Measurements from ENCODE around the gene BMPR1B.
A peak's percentile ranks its signal among the peaks of the same experiment; 100 is the strongest.
"Not testable (repeated sequence)": the region's sequence is repeated elsewhere in the genome, so short reads cannot be mapped to it uniquely, and the experiment has no call there.

BMPR1B gene

DNA sequence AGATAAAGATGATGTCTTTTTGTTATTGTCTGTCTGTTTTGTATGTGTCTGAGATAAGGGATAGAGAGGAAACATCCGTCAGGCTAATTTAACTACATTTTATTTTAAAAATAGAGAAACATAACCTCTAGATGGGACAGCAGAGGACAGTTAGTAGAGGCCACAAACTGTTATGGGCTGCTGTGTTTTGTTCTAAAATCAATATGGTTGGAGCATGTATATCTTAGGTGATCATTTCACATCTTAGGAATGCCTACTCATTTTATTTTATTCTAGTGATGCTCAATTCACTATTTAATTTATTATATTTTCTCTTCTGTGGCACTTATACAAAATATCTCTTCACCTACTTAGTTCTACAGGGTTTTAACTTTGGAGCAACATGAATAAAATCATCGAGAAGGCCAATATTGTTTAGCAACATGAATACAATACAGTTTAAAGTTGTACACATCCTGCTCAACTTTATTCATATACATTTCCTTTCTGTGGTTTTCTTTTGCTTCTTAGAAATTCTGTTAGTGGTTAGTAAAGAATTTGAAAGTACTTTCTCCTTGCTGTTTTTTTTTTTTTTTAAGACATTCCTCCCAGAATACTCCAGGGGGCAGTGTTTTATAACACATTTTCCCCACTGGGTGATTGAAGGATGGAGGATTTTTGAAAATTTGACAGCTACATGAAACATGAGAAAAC lies 398.1 kb downstream of the BMPR1B start:
- peak; percentile 87 for FAIRE-seq

DNA sequence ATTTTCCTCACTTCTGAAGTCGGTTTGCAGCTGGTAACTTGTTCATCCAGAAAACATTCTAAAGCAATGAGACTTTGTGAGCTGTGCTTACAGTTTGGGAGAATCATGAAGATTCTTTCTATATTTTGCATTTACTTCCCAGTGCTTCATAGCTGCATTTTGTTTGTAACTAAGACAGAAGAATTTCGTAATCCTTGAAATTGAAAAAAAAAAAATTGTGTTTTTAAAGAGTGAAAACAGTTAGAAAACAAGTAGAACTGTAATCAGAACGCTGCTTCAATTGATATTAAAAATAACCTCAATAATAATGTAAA lies 398.7 kb downstream of the BMPR1B start:
- no peak for FAIRE-seq

DNA sequence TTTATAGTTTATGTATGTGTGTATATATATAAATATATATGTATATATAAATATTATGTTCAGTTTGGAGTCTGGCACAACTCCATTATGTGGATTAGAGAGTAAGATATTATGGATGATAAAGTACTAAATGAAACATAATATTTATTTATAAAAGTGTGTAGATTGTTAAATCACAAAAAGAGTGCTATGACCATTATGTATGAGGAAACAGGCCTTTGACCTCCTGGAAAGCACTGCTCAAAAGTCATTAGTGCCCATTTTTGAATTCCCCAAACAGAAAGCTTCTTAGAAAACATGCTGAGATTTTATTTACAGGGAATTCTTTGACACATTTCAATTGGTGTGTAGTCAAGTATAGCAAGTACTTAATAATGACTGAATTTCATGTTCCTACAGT lies 399.8 kb downstream of the BMPR1B start:
- no peak for FAIRE-seq

DNA sequence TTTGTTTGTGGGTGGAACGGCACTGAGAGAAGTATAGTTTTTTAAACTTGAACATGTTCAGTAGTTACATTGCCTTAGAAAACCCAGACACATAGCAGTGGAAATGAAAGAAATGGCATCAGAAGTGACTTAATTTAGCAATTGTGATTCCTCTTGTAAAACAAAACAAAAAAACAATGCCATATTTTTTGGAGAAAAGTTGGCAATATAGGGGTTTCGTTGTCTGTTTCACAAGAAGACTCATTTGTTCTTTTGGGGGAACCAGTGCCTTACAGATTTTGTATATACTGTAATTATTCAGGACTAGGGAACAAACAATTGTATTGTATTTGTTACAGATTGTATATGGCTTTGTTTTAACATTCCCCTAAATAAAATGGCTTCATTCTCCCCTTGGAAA lies 400.3 kb downstream of the BMPR1B start:
- FAIRE-seq: no peak

DNA sequence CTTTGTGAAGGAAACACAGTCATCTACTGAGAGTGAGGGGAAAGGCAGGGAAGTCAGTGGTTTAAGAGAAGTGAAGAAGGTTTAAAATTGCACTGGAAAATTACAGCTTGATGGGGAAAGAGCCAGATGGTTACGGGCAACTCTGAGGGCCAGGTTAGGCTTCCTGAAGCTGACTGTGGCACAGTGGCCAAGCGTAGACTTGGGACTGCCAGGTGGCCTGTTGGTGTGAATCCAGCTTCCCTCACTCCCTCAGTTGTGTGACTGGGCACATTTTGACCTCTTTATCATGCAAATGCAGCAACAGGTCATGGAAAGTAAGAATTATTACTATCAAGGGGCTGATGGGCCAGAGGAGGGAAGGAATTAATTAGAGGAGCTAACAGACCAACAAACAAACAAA lies 400.9 kb downstream of the BMPR1B start:
- FAIRE-seq: no peak

DNA sequence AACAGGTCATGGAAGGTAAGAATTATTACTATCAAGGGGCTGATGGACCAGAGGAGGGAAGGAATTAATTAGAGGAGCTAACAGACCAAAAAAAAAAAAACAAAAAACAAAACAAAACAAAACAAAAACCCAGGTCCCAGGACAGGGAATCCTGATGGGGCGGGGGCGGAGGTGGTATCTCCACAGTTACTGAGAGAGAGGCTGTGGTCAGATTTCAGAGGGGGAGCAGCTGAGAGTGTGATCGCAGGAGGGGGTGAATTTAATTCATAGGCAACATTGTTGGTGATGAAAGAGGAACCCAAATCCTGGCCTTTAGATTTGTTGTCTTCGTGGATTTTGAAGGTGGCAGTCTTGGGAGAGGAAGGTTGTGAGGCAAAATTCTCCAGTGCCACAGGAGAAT lies 401.6 kb downstream of the BMPR1B start:
- FAIRE-seq: no peak

DNA sequence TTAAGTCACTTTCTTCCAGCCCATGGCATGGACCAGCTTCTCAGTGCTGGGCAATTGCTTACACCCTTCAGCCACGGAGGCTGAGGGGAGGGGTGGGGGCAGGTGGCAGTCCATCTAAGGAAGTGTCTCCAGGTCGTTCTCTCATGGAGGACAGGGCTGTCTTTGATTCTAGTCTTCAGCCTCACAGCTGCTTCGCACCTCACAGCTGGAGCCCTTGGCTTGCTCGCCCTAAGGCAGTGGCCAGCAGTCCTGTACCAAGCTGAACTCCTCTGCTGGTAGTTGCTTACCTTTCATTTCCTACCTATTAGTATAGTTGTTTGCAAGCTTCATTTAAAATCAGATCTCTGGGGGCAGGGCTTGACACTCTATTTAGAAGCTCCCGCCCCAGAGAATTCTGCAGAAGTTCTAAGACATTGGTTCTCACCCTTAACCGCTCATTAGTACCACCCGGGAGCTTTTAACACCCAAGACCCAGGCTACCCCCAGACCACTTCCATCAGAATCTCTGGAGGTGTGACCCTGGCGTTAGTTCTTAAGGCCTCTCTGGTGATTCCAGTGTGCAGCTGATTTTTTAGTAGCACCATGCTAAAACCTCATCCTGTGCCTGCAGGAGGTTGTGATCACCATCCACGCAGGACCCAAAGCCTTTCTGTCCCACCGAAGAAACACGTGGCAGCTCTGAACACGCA lies 404.2 kb downstream of the BMPR1B start:
- no peak for FAIRE-seq

DNA sequence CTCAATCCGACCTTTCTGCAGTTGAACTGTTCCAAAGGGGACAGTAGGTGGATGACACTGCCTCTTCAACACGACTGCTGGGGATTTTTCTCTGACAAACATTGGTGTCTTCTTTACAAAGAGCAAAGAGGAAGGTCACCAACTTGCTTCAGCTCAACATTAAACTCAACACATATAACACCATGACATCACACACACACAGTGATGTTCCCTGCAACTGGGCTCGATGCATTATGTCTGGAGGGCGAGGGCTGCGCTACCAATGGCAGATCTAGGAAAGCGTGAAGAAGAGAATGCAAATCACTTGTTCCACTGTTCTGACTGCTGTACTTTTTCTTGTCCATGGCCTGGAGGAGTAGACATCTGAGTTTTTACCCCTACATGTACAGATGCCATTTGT lies 405.1 kb downstream of the BMPR1B start:
- no peak for FAIRE-seq

DNA sequence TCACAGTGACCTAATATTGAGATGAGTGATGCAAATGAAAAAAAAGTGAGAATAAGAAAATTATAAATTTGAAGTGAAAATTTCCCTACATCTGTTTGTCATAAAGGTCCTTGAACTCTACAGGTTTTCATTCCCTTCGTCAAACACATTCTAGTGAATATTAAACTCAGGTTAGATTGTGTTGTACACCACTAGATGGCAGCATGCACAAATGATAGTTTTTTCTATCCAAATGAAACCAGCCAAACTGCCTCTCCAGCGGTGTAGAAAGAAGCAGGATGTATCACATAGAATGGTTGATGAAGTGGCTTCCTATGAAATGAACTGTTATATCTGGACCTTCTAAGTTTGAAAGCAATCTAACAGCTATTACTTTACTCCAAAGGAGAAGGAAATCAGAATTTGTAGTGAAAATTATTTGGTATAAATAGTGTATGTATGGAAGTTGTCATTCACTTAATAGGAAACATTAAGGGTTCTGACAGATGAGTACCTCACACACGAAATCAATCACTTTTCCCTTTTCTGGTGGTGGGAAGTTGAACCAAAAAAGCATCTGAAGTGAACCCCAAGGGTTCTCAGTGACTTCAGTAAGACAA lies 408.3 kb downstream of the BMPR1B start:
- FAIRE-seq: peak; percentile 100

DNA sequence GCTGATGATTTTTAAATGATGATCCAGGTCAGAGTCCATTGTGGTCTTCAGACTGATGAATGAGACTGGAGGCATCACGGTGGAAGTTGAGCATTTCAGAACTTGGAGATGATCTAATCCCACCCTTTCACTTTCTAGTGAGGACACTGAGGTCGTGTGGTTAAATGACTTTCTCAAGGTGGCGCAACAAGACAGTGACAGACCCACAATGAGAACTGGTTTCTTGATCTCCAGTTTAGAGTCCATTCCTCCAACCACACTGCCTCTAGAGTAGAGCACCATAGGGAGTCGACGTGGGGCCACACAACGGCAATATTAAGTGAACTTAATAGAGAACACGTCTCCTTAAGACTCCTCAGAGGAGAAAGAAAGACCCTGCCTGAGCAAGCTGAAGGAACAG lies 410.1 kb downstream of the BMPR1B start:
- no peak for FAIRE-seq

DNA sequence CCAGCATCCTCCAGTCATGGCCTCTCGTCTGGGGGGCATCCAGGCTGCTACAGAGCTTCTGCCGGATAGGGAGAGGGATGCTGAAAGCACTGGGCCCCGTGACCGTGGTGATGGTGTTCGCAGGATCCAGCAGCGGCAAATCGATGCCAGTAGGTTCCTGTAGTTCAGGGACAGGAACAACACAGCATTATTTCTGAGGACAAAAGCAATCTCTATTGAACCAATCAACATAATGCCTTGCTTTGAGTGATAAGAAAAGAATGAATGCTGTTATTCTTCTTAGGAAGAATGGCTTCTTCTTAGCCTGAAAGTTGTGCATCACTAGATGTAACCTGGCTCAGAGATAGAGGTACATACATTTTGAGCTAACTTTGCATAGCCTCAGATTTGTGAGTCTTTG lies 412.4 kb downstream of the BMPR1B start:
- no peak for FAIRE-seq

DNA sequence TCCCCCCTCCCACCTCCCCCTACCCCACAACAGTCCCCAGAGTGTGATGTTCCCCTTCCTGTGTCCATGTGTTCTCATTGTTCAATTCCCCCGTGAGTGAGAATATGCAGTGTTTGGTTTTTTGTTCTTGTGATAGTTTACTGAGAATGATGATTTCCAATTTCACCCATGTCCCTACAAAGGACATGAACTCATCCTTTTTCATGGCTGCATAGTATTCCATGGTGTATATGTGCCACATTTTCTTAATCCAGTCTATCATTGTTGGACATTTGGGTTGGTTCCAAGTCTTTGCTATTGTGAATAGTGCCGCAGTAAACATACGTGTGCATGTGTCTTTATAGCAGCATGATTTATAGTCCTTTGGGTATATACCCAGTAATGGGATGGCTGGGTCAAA lies 413.6 kb downstream of the BMPR1B start:
- not testable (repeated sequence) for FAIRE-seq

DNA sequence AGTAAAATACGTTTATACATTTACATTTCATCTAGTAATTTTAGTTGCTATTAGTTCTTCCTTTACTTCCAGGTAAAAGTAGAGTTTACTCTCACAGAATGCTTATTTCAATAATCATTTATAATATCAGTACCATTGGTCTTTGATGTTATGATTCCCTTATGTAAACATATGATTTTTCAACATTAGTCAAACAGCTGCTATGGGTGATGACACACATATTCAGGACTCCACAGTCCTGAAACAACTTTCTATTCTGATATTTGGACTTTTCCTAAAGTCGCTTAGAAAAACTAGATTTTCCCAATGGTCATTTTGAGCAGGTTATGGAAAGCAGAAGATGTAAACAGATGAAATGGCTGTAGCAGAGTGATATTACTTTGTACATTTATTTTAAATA lies 421.2 kb downstream of the BMPR1B start:
- no peak for FAIRE-seq

DNA sequence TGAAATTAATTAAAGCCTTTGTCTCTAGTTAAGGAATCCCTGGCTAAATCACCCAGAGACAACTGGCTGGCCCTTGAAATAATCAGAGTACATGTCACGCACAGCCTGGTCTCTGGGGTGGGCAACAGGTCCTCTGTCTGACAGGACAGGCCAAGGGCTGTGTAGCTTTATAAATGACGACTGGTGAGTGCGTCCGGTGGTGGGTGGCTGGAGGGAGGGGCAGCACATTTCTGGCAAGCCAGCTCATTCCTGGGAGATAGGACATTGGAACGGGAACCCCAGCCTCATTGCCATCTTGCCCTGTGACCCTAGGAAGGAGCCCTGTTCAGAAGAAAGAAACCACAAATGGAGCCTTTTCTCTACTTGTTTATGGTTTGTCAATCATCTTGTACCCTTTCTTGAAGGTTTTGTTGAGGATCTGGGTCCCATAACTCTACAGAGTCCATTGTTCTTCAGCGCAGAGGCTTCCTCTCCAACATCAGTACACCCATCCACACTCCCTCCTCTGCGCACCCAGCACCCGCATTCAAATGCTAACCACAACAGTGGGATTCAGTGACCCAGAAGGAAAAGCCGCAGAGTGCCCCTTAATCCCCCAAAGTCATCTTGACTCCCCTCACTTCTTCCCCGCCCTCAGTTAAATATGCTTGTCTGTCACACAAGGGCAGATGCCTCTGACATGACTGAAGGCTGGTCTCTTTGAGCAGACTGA lies 422.9 kb downstream of the BMPR1B start:
- no peak for FAIRE-seq

DNA sequence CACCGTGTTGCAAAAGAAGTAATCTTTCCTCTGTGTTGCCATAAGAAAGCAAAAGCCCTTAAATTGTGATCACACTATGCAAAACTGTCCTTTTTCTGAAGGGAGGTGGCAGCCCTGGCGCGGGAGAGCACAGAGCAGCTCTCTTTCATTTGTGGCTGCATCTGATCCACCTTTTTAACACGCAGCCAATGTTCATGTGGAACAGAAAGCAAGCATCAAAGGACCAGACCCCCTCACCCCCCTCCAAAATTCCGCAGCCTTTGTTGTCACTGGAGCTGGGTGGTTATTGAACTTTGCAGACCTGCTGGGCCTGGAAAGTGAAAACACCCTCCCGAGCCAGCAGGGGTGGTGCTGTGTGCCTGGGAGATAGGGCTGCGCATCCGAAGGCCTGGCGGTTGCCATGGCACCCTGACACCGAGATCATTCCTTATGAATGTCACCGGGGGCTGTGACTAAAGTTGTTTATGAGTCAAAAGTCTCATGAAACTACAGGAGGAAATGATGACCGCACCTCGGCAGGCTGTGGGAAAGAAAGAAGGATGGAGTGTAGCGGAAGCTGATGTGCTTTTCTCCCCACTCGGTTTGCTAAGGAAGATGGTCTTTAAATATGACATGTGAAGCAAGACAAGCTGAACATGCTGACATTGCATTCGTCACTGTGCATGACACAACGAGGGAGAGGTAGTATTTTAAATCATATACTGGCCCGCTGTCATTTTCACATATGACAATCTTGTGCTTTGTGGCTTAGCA lies 423.7 kb downstream of the BMPR1B start:
- FAIRE-seq: no peak

DNA sequence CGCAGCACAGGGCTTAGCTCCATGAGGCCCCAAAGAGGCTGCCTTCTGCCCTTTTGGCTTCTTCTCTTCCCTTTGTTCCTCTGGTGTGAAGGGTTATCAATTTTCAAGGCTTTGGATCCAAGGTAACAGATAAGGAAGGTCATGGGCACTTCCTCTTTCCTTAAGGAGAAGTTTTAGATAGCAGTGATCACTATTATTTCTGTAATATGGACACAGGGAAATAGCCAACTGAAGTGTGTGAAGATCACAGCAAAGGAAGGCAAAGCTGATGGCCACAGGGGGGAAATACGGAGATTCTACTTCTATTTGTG lies 424.2 kb downstream of the BMPR1B start:
- FAIRE-seq: no peak

DNA sequence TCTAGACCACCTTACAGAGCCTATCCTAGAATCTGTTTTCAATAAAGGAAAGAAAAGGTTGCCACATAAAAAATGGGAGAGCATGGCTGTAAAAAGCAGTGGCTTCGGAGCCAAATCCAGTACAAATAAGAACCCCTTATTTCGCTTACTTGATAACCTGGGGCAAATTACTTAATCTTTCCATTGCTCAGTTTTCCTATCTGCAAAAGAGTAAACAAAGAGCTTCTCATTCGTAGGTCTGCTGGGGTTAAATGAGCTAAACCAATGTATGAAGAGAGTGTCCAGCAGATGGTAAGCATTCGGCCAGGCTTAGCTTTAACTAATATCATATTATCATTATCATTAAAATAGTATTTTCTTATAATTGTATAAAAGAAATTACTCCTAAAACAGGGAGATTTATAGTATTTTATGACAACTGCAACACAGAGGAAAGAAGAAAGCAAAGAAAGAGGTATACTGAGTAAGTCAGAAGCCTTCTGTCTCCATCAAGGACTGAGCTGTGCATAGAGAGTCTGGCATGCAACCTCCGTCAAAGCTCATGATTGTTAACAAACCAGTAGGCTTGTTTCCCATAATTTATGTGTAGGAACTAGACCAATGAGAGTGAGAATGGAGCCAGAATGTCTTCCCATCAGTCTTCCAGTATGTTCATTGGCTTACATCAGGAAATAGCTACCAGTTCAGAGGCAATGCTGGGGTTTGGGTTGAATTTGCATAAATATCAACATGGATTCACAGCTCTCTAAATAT lies 426.1 kb downstream of the BMPR1B start:
- no peak for FAIRE-seq

DNA sequence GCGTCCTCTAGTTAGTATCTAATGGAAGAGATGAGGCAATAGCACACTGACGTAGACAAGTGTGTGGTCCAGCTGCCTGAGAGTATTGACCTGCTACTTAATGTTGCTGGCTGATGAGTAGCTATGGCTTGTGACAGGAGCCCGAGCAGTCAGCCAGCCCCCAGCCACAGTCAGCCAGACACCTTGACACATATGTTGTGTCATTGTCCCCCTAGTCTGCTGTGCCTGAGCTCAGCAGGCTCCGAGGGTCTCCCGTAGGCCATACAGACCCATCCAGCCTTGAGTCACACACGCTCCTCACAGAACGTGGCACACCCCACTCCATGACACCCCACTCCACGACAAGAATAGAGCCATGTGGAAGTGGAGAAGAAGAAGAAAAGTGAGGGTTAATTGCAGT lies 428.9 kb downstream of the BMPR1B start:
- FAIRE-seq: no peak

DNA sequence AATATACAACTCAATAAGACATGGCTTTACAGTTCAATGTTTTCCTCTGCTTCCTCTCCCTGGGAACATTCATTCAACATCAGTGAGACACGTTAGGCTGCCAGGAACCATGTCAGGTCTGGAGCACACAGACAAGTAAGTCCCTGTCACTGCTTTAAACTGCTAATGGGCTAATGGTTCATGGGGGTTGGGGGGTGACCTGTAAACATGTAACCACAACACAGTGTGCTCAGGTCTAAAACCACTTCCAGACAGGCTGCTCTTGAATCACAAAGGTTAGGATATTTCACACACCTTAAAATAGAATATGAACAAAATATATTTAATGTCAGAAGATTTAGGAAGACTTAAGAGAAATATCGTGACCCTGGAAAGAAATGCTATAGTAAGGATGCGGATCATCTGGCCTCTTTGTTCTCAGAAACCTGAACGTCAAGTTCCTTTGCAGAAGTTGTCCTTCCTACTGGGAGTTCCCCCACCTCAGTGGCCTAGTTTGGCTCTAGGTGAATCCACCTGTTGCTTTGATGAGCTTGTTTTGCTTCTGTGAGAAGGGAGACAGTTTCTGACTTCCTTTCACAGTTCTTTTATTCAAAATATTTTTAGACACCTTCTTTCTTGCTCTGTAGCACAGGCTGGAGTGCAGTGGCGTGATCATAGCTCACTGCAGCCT lies 431.1 kb downstream of the BMPR1B start:
- no peak for FAIRE-seq

DNA sequence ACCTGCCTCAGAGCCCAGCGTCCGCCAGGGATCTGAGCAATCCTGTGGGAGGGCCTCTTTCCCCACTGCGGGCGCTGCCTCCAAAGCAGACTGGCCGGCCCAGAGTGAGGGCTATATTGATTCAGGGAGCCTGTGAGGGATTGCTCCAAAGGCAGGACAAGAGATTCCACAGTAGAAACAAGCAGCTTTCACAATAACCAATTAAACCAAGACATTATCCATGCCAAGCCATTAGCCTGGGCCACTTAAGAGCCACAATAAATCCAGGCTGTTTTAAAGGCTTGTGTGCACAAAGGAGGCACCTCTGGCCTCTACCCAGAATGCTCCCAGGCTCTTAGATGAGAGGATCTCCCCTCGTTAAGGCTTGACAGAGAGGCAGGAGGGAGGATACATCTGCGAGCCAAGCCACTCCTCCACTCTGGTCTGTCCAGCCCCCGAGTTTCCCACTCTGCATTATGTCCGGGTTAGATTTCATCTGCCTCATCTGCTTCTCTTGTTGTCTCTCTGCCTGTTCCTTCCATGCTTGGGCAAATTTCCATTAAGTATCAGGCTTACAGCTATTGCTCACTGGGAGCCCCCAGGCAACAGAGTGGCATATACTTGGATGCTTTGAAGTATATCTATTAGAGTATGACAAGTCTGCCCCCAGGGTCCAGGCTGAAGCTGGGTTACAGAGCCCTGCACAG lies 433.1 kb downstream of the BMPR1B start:
- no peak for FAIRE-seq

DNA sequence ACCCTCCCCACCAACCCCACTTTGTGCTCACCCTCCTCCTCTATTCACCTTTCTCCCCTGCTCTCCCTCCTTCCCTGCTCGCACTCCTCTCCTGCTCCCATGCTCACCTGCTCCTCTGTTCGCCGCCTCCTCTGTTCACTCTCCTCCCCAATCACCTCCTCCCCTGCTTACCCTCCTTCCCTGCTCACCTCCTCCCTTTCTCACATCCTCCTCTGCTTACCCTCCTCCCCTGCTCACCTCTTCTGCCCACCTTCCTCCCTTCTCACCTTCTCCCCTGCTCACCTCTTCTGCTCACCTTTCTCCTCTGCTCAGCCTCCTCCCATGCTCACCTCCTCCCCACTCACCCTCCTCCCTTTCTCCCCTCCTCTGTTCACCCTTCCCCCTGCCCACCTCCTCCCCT lies 433.8 kb downstream of the BMPR1B start:
- FAIRE-seq: no peak

Data from islet of Langerhans (tissue), 1 donor.